GM18499 (cell line): ENCODE results near the gene FGFBP1.

Source experiments
- ATAC-seq: cut with Tn5 transposase; IDR thresholded peaks from one replicate; pipeline ENCODE4 v1.9.1; 2021; ENCODE audit warnings: moderate number of reproducible peaks; ENCODE audit not compliant: insufficient read depth, unreplicated experiment

The FGFBP1 gene

GRCh38 chr4:15938640-15939039 lies at the start of gene FGFBP1:
Gene FGFBP1, minus strand, starts transcription at chr4:15938740. Its CDS starts 2,108 bp downstream, at chr4:15936632.
- no peak for ATAC-seq

GRCh38 chr4:15988222-15988621 lies 49.7 kb upstream of the FGFBP1 start:
- no peak for ATAC-seq

- no peak for ATAC-seq
Measured at GRCh38 chr4:15986907-15987306, 48.4 kb upstream of the FGFBP1 start.

- ATAC-seq: no peak
Measured at GRCh38 chr4:15983610-15984009, 45.1 kb upstream of the FGFBP1 start.

DNA sequence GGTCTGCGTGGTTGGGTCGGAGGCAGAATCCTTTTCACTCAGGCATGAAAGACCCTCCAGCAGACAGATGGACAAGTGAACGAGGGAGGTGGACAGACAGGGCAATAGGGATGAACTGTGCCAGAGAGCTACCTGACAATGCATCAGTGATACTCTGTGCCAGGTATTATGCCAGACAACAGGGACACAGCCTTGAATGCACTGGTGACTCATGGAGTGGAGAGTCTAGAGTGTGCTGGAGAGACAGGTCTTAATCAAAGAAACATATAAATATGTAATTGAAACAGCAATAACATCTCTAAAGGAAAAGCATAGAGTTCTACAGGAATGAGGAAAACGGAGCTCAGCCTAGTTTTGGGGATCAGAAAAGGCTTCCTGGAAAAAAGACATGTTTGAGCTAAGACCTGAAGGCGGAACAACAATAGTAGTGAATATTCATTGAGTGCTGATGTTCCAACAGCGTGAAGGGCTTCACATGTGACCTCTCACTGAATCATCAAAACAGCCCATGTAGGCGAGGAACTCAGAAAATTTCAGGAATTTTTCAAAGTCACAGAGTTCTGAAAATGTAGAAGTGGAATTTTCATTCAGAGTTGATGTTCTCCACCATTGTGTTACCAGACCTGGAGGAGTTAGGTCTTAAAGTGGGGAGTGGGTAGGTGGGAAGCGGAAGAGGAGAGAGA lies 44.4 kb upstream of the FGFBP1 start:
- no peak for ATAC-seq

GRCh38 chr4:15976456-15977447 lies 38.2 kb upstream of the FGFBP1 start:
- ATAC-seq: no peak

DNA sequence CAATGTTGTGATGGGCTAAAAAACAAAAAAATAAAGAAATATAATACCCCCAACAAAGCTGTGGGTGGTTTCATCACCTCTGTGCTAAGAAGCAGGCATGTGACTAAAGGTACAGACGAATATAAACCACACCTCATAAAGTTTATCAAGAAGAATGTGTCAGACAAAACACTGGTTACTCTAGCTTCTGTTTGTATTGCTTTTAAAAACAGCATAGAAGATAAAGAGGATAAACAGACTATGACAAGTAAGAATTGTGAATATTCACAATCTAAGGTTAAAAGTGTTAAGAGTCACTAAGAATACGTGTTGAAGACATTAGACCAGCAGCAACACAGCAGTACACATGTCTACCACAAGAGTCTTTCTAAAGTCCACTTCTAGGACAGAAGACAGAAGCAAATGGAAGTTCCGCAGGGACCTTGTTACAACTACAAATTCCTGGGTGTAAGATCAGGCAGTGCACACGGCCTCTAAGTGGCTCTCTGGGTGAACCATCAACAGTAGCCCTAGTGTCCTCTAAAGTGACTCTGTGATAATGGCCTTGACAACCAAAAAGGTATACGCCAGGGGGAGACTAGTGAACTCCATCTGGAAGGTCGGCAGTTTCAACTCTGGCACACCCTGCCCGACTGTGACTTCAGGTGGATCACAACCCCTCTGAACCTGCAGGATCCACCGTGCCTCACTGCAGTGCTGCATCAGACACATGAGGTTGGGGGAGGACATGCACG lies 32.7 kb upstream of the FGFBP1 start:
- no peak for ATAC-seq

GRCh38 chr4:15968551-15969300 lies 30.2 kb upstream of the FGFBP1 start:
- ATAC-seq: no peak

DNA sequence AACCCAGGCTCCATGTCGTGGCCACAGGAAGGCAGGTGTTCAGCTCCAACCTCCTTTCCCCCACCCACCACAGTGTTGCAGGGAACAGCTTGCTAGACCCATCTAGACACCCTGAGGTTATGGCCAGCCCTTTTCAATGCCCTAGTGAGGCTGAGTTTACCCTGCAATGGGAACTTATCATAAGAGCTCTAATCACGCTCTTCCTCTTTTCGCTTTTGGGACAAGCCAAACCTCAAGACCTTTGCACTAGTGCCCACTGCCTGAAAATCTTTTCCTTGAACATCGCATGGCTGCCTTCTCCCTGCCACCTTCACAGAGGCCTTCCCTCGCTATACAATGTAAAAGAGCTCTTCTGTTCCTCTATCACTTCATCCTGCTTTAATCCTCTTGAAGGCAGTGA lies 26.8 kb upstream of the FGFBP1 start:
- ATAC-seq: no peak

GRCh38 chr4:15964159-15964558 lies 25.6 kb upstream of the FGFBP1 start:
- no peak for ATAC-seq

DNA sequence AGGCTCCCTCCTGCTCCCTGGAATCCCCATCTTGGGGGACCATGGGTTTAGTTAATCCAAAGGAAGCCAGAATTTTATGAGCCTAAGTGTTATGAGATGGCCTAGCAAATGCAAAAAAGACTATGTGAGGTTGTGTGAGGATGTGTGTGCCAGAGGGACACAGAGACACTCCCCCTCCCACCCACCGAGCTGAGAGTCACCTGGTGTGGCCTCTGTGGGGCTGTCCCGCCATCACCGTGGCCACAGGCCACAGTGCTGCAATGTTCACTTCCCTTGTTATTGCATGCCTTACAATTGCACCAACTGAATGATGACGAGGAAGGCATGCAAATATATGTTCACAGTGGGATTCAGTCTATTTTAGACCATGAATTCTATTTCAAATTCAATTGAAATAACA lies 25.0 kb upstream of the FGFBP1 start:
- ATAC-seq: peak; percentile 58

DNA sequence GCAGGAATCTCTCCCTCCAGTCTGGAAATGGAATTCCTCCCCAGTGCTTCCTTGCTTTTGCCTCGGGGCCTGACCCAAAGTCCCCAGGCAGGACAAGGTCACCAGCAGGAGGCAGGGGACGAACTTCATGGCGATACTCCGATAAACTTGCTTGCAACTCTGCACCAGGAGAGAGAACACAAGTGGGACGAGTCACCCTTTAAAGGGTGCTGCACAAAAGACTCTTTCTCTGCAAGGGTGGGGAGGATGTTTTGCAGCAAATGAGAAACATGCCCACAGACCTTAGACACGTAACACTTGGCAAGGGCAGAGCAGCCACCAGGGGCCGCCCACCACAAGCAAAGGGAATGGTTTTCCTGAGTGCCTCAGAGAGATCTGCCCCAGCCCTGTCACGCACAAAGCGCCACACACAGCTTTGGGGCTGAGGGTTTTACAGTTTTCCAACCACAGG lies 24.5 kb upstream of the FGFBP1 start, which contains the start of gene FGFBP2:
TSS of gene FGFBP2 (minus strand) at position 175 of the 451 bp plus-strand sequence. CDS start at position 129, 46 bp downstream.
- ATAC-seq: no peak

GRCh38 chr4:15961781-15962510 lies 23.4 kb upstream of the FGFBP1 start:
- ATAC-seq: no peak

- no peak for ATAC-seq
Measured at GRCh38 chr4:15958562-15958961, 20.0 kb upstream of the FGFBP1 start.

DNA sequence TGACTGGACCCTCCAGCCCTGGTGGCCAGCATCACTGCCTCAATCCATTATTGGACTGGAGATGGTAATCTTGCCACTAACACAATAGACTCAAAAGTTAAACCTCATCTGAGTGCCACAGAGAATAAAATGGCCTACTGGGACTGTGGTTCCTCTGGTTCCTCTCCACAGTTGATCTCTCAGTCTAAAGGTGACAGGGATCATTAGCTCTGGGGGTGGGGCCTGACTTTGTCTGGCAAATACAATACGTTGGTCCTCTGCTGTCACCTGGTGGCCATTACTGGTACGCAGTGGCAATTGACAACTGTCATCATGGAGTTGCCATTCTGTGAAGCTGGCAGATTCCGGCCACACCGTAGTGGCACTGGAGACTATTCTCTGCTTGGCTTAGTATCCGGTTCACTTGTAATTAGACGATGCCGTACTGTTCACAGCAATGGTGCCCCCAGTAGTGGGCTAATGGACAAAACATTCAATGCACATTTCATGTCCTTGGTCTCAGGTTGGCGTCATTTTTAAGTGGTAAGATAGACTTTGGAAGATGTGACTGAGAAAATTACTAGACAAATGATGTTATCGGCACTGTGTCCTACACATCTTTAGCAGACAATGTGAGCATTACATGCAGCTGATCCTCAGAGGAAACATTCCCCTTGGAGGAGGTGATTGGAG lies 17.8 kb upstream of the FGFBP1 start:
- ATAC-seq: peak; percentile 72

GRCh38 chr4:15955670-15956069 lies 17.1 kb upstream of the FGFBP1 start:
- no peak for ATAC-seq

- no peak for ATAC-seq
Measured at GRCh38 chr4:15953625-15954024, 15.1 kb upstream of the FGFBP1 start.

DNA sequence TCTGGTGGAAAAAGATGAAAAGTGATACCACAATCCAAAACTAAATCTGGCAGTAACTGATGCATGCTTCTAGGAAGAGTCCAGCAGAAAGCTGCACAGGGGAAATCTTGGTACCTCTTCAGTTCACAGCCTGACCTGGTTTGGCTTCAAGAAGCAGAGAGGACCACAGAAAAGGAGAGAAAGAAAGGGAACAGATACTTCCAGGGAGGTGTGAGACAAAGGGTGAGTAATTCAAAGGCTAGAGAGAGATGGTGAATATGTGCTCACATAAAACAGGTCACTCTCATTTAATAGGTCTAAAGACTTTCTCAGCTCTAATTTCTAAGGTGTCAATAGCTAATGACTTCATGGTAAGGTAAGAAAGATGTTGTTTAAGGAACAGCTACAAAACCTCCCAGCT lies 13.2 kb upstream of the FGFBP1 start:
- no peak for ATAC-seq

DNA sequence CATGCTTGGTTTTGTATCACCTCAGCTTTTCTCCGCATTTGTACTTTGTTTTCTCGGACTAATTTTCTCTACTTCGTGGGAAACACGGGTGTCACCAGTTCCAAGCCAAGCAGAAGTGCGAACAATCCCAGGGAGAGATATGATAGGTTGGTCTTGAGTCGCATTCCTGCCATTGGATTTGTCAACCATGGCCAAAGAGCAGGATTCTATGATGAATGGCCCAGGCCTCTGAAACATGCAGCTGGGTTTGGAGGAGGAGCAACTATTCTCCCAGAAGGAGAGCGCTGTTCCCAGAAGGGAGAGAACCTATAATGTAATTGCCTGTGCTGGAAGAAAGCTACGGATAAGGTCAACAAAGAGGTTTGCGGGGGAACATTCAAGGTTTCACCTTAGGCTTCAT lies 10.3 kb upstream of the FGFBP1 start:
- ATAC-seq: no peak
